H9 (cell line): ENCODE measurements around the gene LAP3. TPM values are rescaled to one million over a fixed set of nuclear protein-coding genes. Genes with fewer than 3 reads are reported as not detected.

Source experiments
- DNase-seq: peaks from one replicate; pipeline ENCODE4 v3.0.0-alpha.2; 2017
- H2AFZ ChIP-seq: one replicate; pipeline ENCODE4 v1.6.1; 2013; ENCODE audit warnings: mild to moderate bottlenecking, low read length, control low read depth, moderate library complexity
- H2AK5ac ChIP-seq: 2 replicates; pipeline ENCODE4 v1.6.1; 2013; ENCODE audit warnings: low read length, control low read depth, mixed read lengths; ENCODE audit not compliant: insufficient read length
- H2BK120ac ChIP-seq: one replicate; pipeline ENCODE4 v1.6.1; 2013; ENCODE audit warnings: low read depth, mild to moderate bottlenecking, low read length, control low read depth, inconsistent platforms; ENCODE audit not compliant: poor library complexity, severe bottlenecking
- H2BK12ac ChIP-seq: 2 replicates; pipeline ENCODE4 v1.6.1; 2013; ENCODE audit warnings: low read length, control low read depth, mixed read lengths, low read depth; ENCODE audit not compliant: insufficient read length
- H2BK15ac ChIP-seq: 2 replicates; pipeline ENCODE4 v1.6.1; 2013; ENCODE audit warnings: low read depth, low read length, control low read depth
- H2BK20ac ChIP-seq: one replicate; pipeline ENCODE4 v1.6.1; 2013; ENCODE audit warnings: low read depth, mild to moderate bottlenecking, low read length, control low read depth, inconsistent platforms; ENCODE audit not compliant: poor library complexity, severe bottlenecking
- H2BK5ac ChIP-seq: 2 replicates; pipeline ENCODE4 v1.6.1; 2013; ENCODE audit warnings: low read length, control low read depth, mixed read lengths; ENCODE audit not compliant: insufficient read length
- H3K14ac ChIP-seq: 2 replicates; pipeline ENCODE4 v1.6.1; 2013; ENCODE audit warnings: low read length, control low read depth; ENCODE audit not compliant: insufficient read depth
- H3K18ac ChIP-seq: 2 replicates; pipeline ENCODE4 v1.6.1; 2013; ENCODE audit warnings: low read depth, mild to moderate bottlenecking, mixed read lengths, low read length, control low read depth; ENCODE audit not compliant: insufficient read length
- H3K23ac ChIP-seq: 2 replicates; pipeline ENCODE4 v1.6.1; 2013; ENCODE audit warnings: low read length, control low read depth, mixed read lengths, low read depth; ENCODE audit not compliant: insufficient read length
- H3K23me2 ChIP-seq: 2 replicates; pipeline ENCODE4 v1.6.1; 2013; ENCODE audit warnings: low read depth, mild to moderate bottlenecking, mixed read lengths, low read length, control low read depth; ENCODE audit not compliant: insufficient read length, poor library complexity, severe bottlenecking
- H3K27ac ChIP-seq: 2 replicates; pipeline ENCODE4 v1.5.1; 2013; ENCODE audit warnings: low read length, control low read depth, mixed read lengths, low read depth; ENCODE audit not compliant: insufficient read length
- H3K27me3 ChIP-seq: 2 replicates; pipeline ENCODE4 v1.6.1; 2013; ENCODE audit warnings: low read length, control low read depth, inconsistent platforms; ENCODE audit not compliant: insufficient read depth
- H3K4ac ChIP-seq: 2 replicates; pipeline ENCODE4 v1.6.1; 2013; ENCODE audit warnings: low read depth, mild to moderate bottlenecking, control low read depth, inconsistent platforms, low read length, moderate library complexity
- H3K4me1 ChIP-seq: 2 replicates; pipeline ENCODE4 v1.6.1; 2013; ENCODE audit warnings: low read length, control low read depth, inconsistent platforms; ENCODE audit not compliant: insufficient read depth
- H3K4me2 ChIP-seq: 2 replicates; pipeline ENCODE4 v1.6.1; 2013; ENCODE audit warnings: low read length, control low read depth, mixed read lengths; ENCODE audit not compliant: insufficient read length, insufficient read depth
- H3K56ac ChIP-seq: 2 replicates; pipeline ENCODE4 v1.6.1; 2013; ENCODE audit warnings: low read depth, mild to moderate bottlenecking, mixed read lengths, low read length, control low read depth; ENCODE audit not compliant: insufficient read length
- H3K79me1 ChIP-seq: 2 replicates; pipeline ENCODE4 v1.6.1; 2013; ENCODE audit warnings: low read depth, mild to moderate bottlenecking, moderate library complexity, low read length, control low read depth, inconsistent platforms; ENCODE audit not compliant: insufficient read depth, poor library complexity, severe bottlenecking
- H3K79me2 ChIP-seq: 2 replicates; pipeline ENCODE4 v1.6.1; 2013; ENCODE audit warnings: low read length, control low read depth, inconsistent platforms; ENCODE audit not compliant: insufficient read depth
- H3K9ac ChIP-seq: 2 replicates; pipeline ENCODE4 v1.6.1; 2013; ENCODE audit warnings: low read length, control low read depth, mixed read lengths; ENCODE audit not compliant: insufficient read length; ENCODE audit errors: extremely low read depth
- H3K9me3 ChIP-seq: one replicate; pipeline ENCODE4 v1.6.1; 2013; ENCODE audit warnings: low read depth, low read length, inconsistent platforms; ENCODE audit not compliant: control insufficient read depth
- H3T11ph ChIP-seq: one replicate; pipeline ENCODE4 v1.6.1; 2013; ENCODE audit warnings: mild to moderate bottlenecking, low read length, control low read depth, inconsistent platforms
- H4K20me1 ChIP-seq: one replicate; pipeline ENCODE4 v1.6.1; 2013; ENCODE audit not compliant: control insufficient read depth, insufficient read length, insufficient read depth
- H4K5ac ChIP-seq: 2 replicates; pipeline ENCODE4 v1.6.1; 2013; ENCODE audit warnings: low read depth, mild to moderate bottlenecking, mixed read lengths, low read length, control low read depth; ENCODE audit not compliant: insufficient read length
- H4K8ac ChIP-seq: replicated peaks from 2 replicates; pipeline ENCODE4 v1.6.1; 2013; ENCODE audit warnings: low read length, control low read depth, mixed read lengths, low read depth; ENCODE audit not compliant: insufficient read length
- H4K91ac ChIP-seq: 2 replicates; pipeline ENCODE4 v1.6.1; 2013; ENCODE audit warnings: low read depth, mild to moderate bottlenecking, moderate library complexity, mixed read lengths, low read length, control low read depth; ENCODE audit not compliant: insufficient read length
- H3K27ac Mint-ChIP-seq, 3 experiments: 2 replicates in 2 of 3; 3 replicates in 1 of 3; pipeline ENCODE4 v1.8.0; 2020 to 2021; ENCODE audit warnings: mixed read lengths in 3 of 3, mild to moderate bottlenecking in 1 of 3, moderate library complexity in 1 of 3
- H3K27me3 Mint-ChIP-seq: 2 replicates; pipeline ENCODE4 v1.8.0; 2021; ENCODE audit warnings: low read depth, mild to moderate bottlenecking, moderate library complexity, mixed read lengths
- H3K36me3 Mint-ChIP-seq, 3 experiments: 2 replicates in 2 of 3; 3 replicates in 1 of 3; pipeline ENCODE4 v1.8.0; 2020 to 2021; ENCODE audit warnings: low read depth in 3 of 3, mixed read lengths in 3 of 3; ENCODE audit not compliant: insufficient read depth in 1 of 3
- H3K4me1 Mint-ChIP-seq, 2 experiments: 2 replicates each; pipeline ENCODE4 v1.8.0; 2020; ENCODE audit warnings: mixed read lengths in 2 of 2
- H3K4me3 Mint-ChIP-seq, 2 experiments: 2 replicates in 1 of 2; 3 replicates in 1 of 2; pipeline ENCODE4 v1.8.0; 2020 to 2021; ENCODE audit warnings: mild to moderate bottlenecking in 2 of 2, mixed read lengths in 2 of 2, moderate library complexity in 1 of 2
- H3K9me3 Mint-ChIP-seq, 2 experiments: 2 replicates in 1 of 2; 3 replicates in 1 of 2; pipeline ENCODE4 v1.8.0; 2020; ENCODE audit warnings: mild to moderate bottlenecking in 2 of 2, mixed read lengths in 2 of 2, moderate library complexity in 1 of 2
- CTCF ChIP-seq: fragments of 200-600 bp; sonication (generic); conservative IDR thresholded peaks from 3 replicates; pipeline ENCODE4 v1.8.0; 2021; ENCODE audit warnings: antibody characterized with exemption, mild to moderate bottlenecking
- WGBS: extraction: QIAGEN DNeasy Blood & Tissue Kit; methylation state at CpG from one replicate; pipeline ENCODE4 v1.1.7; 2013; ENCODE audit warnings: missing lambda C conversion rate, low lambda C conversion rate, mixed read lengths; ENCODE audit not compliant: insufficient read length; ENCODE audit errors: extremely low coverage; 5-methylcytosine and 5-hydroxymethylcytosine counted together
- total RNA-seq: library from RNA; stranded (reverse); gene quantifications from 2 replicates; pipeline ENCODE4 v1.2.1, GENCODE V29; 2021

Gene LAP3
- total RNA-seq, 1 experiment from 2014 or later = 53.2 TPM

GRCh38 chr4:17534705-17535104, 42.3 kb upstream of the LAP3 start:
- H3K4ac ChIP-seq = no peak overlapping the region
- no peak overlapping the region for H3K23ac ChIP-seq
- H2BK12ac ChIP-seq = no peak overlapping the region
- H4K5ac ChIP-seq = no peak overlapping the region
- no peak overlapping the region for H2AFZ ChIP-seq
- no peak for DNase-seq
- H4K91ac ChIP-seq = no peak overlapping the region
- no CpG with 5 or more reads among the region's 4 CpGs for WGBS
- H3T11ph ChIP-seq = no peak overlapping the region
- H3K27me3 Mint-ChIP-seq = peaks cover 7% of the 10 kb centered on the region
- no peaks in the 10 kb centered on the region for H4K20me1 ChIP-seq
- no peaks in the 10 kb centered on the region for H3K4me1 Mint-ChIP-seq
- H2BK20ac ChIP-seq = no peak overlapping the region
- H3K79me1 ChIP-seq = no peaks in the 10 kb centered on the region
- H2BK15ac ChIP-seq = no peak overlapping the region
- no peak overlapping the region for H2BK5ac ChIP-seq
- H3K4me2 ChIP-seq = no peak overlapping the region
- no peaks in the 10 kb centered on the region for H3K36me3 Mint-ChIP-seq
- H3K27me3 ChIP-seq = no peaks in the 10 kb centered on the region
- no peak overlapping the region for H3K14ac ChIP-seq
- H2AK5ac ChIP-seq = no peak overlapping the region
- no peak overlapping the region for H3K27ac Mint-ChIP-seq
- H3K23me2 ChIP-seq = no peaks in the 10 kb centered on the region
- no peak overlapping the region for H3K56ac ChIP-seq
- no peak overlapping the region for H3K18ac ChIP-seq
- no peak overlapping the region for H4K8ac ChIP-seq
- no peak overlapping the region for H3K9ac ChIP-seq
- H3K4me3 Mint-ChIP-seq = no peak overlapping the region
- no peaks in the 10 kb centered on the region for H3K79me2 ChIP-seq
- H2BK120ac ChIP-seq = no peak overlapping the region
- TF ChIP-seq CTCF = no peak
- H3K9me3 ChIP-seq = no peaks in the 10 kb centered on the region
- H3K9me3 Mint-ChIP-seq = no peaks in the 10 kb centered on the region
- H3K4me1 ChIP-seq = no peaks in the 10 kb centered on the region
- no peak overlapping the region for H3K27ac ChIP-seq
